Measurements from ENCODE around the gene ENTR1. TPM values are rescaled to one million over a fixed set of nuclear protein-coding genes. Genes with fewer than 3 reads are reported as not detected.

The ENTR1 gene
- total RNA-seq, 4 donors from 2014 or later: 26.5 to 38.1 (median 33.5) TPM

GRCh38 chr9:136395020-136395340, 15.4 kb downstream of the ENTR1 start:
- no peak for TF ChIP-seq CTCF (IDR thresholded peaks at IDR 0.05)
- no peak for DNase-seq (ENCODE audit: low spot score)
- no peak for ATAC-seq (ENCODE audit: low FRiP score)

GRCh38 chr9:136394312-136395019, 15.9 kb downstream of the ENTR1 start:
- DNase-seq (ENCODE audit: low spot score): no peak
- no peak for TF ChIP-seq CTCF (IDR thresholded peaks at IDR 0.05)
- ATAC-seq (ENCODE audit: low FRiP score): no peak

GRCh38 chr9:136393531-136393930, 16.9 kb downstream of the ENTR1 start:
- DNase-seq (ENCODE audit: low spot score) (no peak), ATAC-seq (ENCODE audit: low FRiP score) (no peak)
- no peak for TF ChIP-seq CTCF (IDR thresholded peaks at IDR 0.05)

GRCh38 chr9:136392538-136393449, 17.6 kb downstream of the ENTR1 start:
- ATAC-seq (ENCODE audit: low FRiP score): no peak
- DNase-seq (ENCODE audit: low spot score): no peak
- TF ChIP-seq CTCF (IDR thresholded peaks at IDR 0.05): no peak

- ATAC-seq (ENCODE audit: low FRiP score): no peak
- no peak for DNase-seq (ENCODE audit: low spot score)
- TF ChIP-seq CTCF (IDR thresholded peaks at IDR 0.05): no peak
These were observed 18.5 kb downstream of the ENTR1 start for GRCh38 chr9:136391737-136392537.

GRCh38 chr9:136389396-136389795, 21.0 kb downstream of the ENTR1 start:
- no peak for DNase-seq (ENCODE audit: low spot score)
- no peak for ATAC-seq (ENCODE audit: low FRiP score)
- TF ChIP-seq CTCF (IDR thresholded peaks at IDR 0.05): no peak
